Left cardiac atrium (tissue), 4 donors: Measurements from ENCODE around the gene RUFY3. TPM values are rescaled to one million over a fixed set of nuclear protein-coding genes. Genes with fewer than 3 reads are reported as not detected.
"Not testable (repeated sequence)": the region's sequence is repeated elsewhere in the genome, so short reads cannot be mapped to it uniquely, and the experiment has no call there.

Source experiments
- ATAC-seq, 2 donors: fragments of 200-7000 bp; cut with Tn5 transposase; one replicate each; pipeline ENCODE4 v1.9.1; 2020; ENCODE audit warnings: mild to moderate bottlenecking in 2 of 2, moderate library complexity in 2 of 2
- DNase-seq: peaks from one replicate; pipeline ENCODE4 v3.0.0-alpha.2; 2020
- intact Hi-C, 2 donors: fragments of 100-400 bp; cut with DNase I; formaldehyde crosslinking; loops; one replicate each; pipeline versions ENCODE4 v1.14.1 to v1.15.1; 2022 to 2023
- total RNA-seq, 2 donors: library from RNA; stranded (reverse); fragmentation: NEBNext Ultra II Directional; extraction: Animal tissue kit (Norgen Biotek cat#: 25700); gene quantifications; one replicate each; pipeline ENCODE4 v1.2.1, GENCODE V29; 2021
- donor health status: DM: no; HTN: yes; CAD: no.
- donor health status: DM: no; HTN: yes; CAD: no; lungs with severe emphysema.
- donor health status: DM: yes; HTN: yes; CAD: no.
- donor health status: Dilated cardiomyopathy.

Gene RUFY3
- total RNA-seq, 2 donors from 2014 or later: 23.5 to 27.7 TPM

- peak; percentile 87 for DNase-seq
- intact Hi-C loops: no loop called here
- ATAC-seq: peak; percentile 90 to 91
Observed at GRCh38 chr4:70704215-70704930, 17.4 kb upstream of the RUFY3 start.

- ATAC-seq (peak; percentile 46 to 65), DNase-seq (no peak)
- intact Hi-C loops: no loop called here
Observed at GRCh38 chr4:70704931-70705182, 16.9 kb upstream of the RUFY3 start.

GRCh38 chr4:70705183-70706043 is 16.4 kb upstream of the RUFY3 start:
- DNase-seq (peak; percentile 83), ATAC-seq (peak; percentile 81 to 85)
- intact Hi-C loops: no loop called here

GRCh38 chr4:70706044-70706461 is 15.7 kb upstream of the RUFY3 start:
- ATAC-seq (no peak), DNase-seq (no peak)
- intact Hi-C loops: no loop called here

- DNase-seq: no peak
- ATAC-seq: no peak
- intact Hi-C loops: no loop called here
Observed at GRCh38 chr4:70706516-70706915, 15.2 kb upstream of the RUFY3 start.

- no peak for DNase-seq
- no peak for ATAC-seq
- intact Hi-C loops: no loop called here
Observed at GRCh38 chr4:70709611-70710205, 12.1 kb upstream of the RUFY3 start.

- no peak for DNase-seq
- intact Hi-C loops: no loop called here
- no peak for ATAC-seq
Observed at GRCh38 chr4:70711599-70711998, 10.2 kb upstream of the RUFY3 start.

- no peak for DNase-seq
- intact Hi-C loops: no loop called here
- ATAC-seq: no peak
Observed at GRCh38 chr4:70712150-70712549, 9.6 kb upstream of the RUFY3 start.

GRCh38 chr4:70712604-70713452 is 8.9 kb upstream of the RUFY3 start:
- intact Hi-C loops: no loop called here
- DNase-seq (no peak), ATAC-seq (no peak)

GRCh38 chr4:70713453-70714078 is 8.2 kb upstream of the RUFY3 start:
- peak in 1 of 2 donors; percentile 14 for ATAC-seq
- intact Hi-C loops: no loop called here
- no peak for DNase-seq

GRCh38 chr4:70714079-70714887 is 7.5 kb upstream of the RUFY3 start:
- ATAC-seq (peak; percentile 38 to 61), DNase-seq (no peak)
- intact Hi-C loops: no loop called here

- no peak for ATAC-seq
- intact Hi-C loops: no loop called here
- no peak for DNase-seq
Observed at GRCh38 chr4:70715097-70715496, 6.7 kb upstream of the RUFY3 start.

GRCh38 chr4:70718811-70719604 is 2.8 kb upstream of the RUFY3 start:
- intact Hi-C loops: no loop called here
- DNase-seq: no peak
- ATAC-seq: no peak

GRCh38 chr4:70722199-70722791 is 531 bp downstream of the RUFY3 start:
- ATAC-seq (peak; percentile 17 to 82), DNase-seq (no peak)
- intact Hi-C loops: no loop called here

GRCh38 chr4:70724463-70724862 is 2.7 kb downstream of the RUFY3 start:
- intact Hi-C loops: no loop called here
- ATAC-seq (no peak), DNase-seq (no peak)

GRCh38 chr4:70725633-70726032 is 3.9 kb downstream of the RUFY3 start:
- ATAC-seq (no peak), DNase-seq (no peak)
- intact Hi-C loops: no loop called here

- ATAC-seq, DNase-seq, intact Hi-C loops: not testable (repeated sequence)
Observed at GRCh38 chr4:70726515-70726914, 4.8 kb downstream of the RUFY3 start.
